ENCODE results near the gene CISTR.

The CISTR gene

DNA sequence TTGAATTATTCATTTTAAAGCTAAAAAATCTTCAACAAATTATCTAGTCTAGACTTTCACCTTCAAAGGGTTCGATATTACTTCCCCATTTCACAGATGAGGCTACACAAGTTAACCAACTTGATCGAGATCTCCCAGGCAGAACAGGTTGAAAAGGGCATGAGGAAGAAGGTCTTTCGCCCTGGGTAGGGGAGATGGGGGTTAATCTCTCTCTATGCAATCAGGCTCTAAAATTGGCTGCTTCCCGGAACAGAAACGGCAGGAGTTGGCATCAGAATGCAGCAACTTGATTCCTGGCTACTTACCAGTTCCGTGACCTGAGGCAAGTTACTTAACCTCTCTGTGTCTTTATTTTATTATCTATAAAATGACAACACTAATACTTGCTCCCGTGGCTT lies 2.4 kb upstream of the CISTR start:
- Histone ChIP-seq H4K8ac (ENCODE audit: low read depth, low read length) (no peak overlapping the region), H2AK5ac (ENCODE audit: low read depth, low read length) (no peak overlapping the region), H2BK5ac (ENCODE audit: low read length) (no peak overlapping the region), H2BK12ac (ENCODE audit: low read length) (no peak overlapping the region), H3K4ac (ENCODE audit: low read length) (no peak overlapping the region), H3K18ac (ENCODE audit: low read length) (no peak overlapping the region), H2BK120ac (ENCODE audit: low read depth, low read length) (no peak overlapping the region), H3K36me3 (replicated peaks in 1 of 2; ENCODE audit: control insufficient read depth in 2 of 2, insufficient read depth in 2 of 2, low read length in 2 of 2) (no peaks in the 10 kb centered on the region), H3K14ac (ENCODE audit: low read length) (no peak overlapping the region), H3K9ac (ENCODE audit: low read depth, low read length, poor library complexity) (no peak overlapping the region), H3K4me1 (ENCODE audit: control insufficient read depth in 2 of 2, insufficient read depth in 1 of 2, low read depth in 1 of 2, low read length in 2 of 2) (peaks cover 16 to 36% of the 10 kb centered on the region in 2 donors), H3K79me1 (ENCODE audit: low read depth, low read length) (no peaks in the 10 kb centered on the region), H2BK15ac (ENCODE audit: low read length) (no peak overlapping the region), H3K4me3 (ENCODE audit: low read length in 2 of 2) (no peak overlapping the region), H2AFZ (ENCODE audit: low read length) (no peak overlapping the region), H3K9me3 (replicated peaks in 1 of 2; ENCODE audit: control insufficient read depth in 2 of 2, insufficient read depth in 1 of 2, low read depth in 1 of 2, low read length in 2 of 2) (no peaks in the 10 kb centered on the region), H4K91ac (ENCODE audit: low read depth, low read length, poor library complexity) (no peak overlapping the region), H3K4me2 (ENCODE audit: insufficient read depth, low read length, poor library complexity, severe bottlenecking) (no peak overlapping the region), H3K27me3 (ENCODE audit: control insufficient read depth in 3 of 3, insufficient read depth in 3 of 3, low read depth in 1 of 3, low read length in 3 of 3) (peaks cover 0 to 85% (median 36%) of the 10 kb centered on the region in 3 experiments), H3K27ac (replicated peaks; ENCODE audit: low read length) (no peak overlapping the region), H3K23ac (ENCODE audit: low read depth, low read length, poor library complexity) (no peak overlapping the region)
- no peak for DNase-seq (ENCODE audit: low spot score)
- no CpG with 5 or more reads among the region's 7 CpGs for WGBS, 2 donors (ENCODE audit: extremely low coverage in 2 of 2, insufficient read length in 2 of 2, insufficient replicate concordance in 1 of 2)

DNA sequence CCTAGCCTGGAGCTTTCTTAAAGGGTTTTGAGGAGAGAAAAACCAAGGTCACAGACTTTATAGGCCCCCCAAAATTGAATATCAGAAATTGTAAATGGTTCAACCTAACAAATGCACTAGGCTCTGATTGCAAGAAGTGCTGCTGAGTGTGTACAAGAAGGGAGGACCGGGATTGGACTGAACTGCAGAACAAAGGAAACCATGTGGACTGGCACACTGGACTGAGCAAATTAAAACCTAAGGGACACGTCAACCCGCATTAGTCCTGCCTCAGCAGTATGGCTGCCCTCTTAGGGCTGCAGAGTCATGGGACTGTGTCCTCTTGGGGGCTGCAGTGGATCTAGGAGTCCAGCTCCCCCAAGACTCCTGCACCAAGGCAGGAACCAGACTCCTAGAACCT lies 842 bp upstream of the CISTR start:
- Histone ChIP-seq H3K27me3 (ENCODE audit: control insufficient read depth in 3 of 3, insufficient read depth in 3 of 3, low read depth in 1 of 3, low read length in 3 of 3) (peaks cover 0 to 84% (median 40%) of the 10 kb centered on the region in 3 experiments), H2BK12ac (ENCODE audit: low read length) (no peak overlapping the region), H3K9ac (ENCODE audit: low read depth, low read length, poor library complexity) (no peak overlapping the region), H3K36me3 (replicated peaks in 1 of 2; ENCODE audit: control insufficient read depth in 2 of 2, insufficient read depth in 2 of 2, low read length in 2 of 2) (no peaks in the 10 kb centered on the region), H4K8ac (ENCODE audit: low read depth, low read length) (no peak overlapping the region), H3K18ac (ENCODE audit: low read length) (no peak overlapping the region), H2BK120ac (ENCODE audit: low read depth, low read length) (no peak overlapping the region), H3K27ac (replicated peaks; ENCODE audit: low read length) (peak overlapping the region; percentile 83), H3K14ac (ENCODE audit: low read length) (no peak overlapping the region), H3K79me1 (ENCODE audit: low read depth, low read length) (no peaks in the 10 kb centered on the region), H3K4me3 (ENCODE audit: low read length in 2 of 2) (no peak overlapping the region), H3K4me1 (ENCODE audit: control insufficient read depth in 2 of 2, insufficient read depth in 1 of 2, low read depth in 1 of 2, low read length in 2 of 2) (peaks cover 27 to 44% of the 10 kb centered on the region in 2 donors), H2BK15ac (ENCODE audit: low read length) (no peak overlapping the region), H3K23ac (ENCODE audit: low read depth, low read length, poor library complexity) (no peak overlapping the region), H4K91ac (ENCODE audit: low read depth, low read length, poor library complexity) (peak overlapping the region; percentile 32), H3K4ac (ENCODE audit: low read length) (no peak overlapping the region), H3K9me3 (replicated peaks in 1 of 2; ENCODE audit: control insufficient read depth in 2 of 2, insufficient read depth in 1 of 2, low read depth in 1 of 2, low read length in 2 of 2) (no peaks in the 10 kb centered on the region), H2AFZ (ENCODE audit: low read length) (no peak overlapping the region), H2AK5ac (ENCODE audit: low read depth, low read length) (peak overlapping the region; percentile 4), H3K4me2 (ENCODE audit: insufficient read depth, low read length, poor library complexity, severe bottlenecking) (no peak overlapping the region), H2BK5ac (ENCODE audit: low read length) (no peak overlapping the region)
- WGBS, 2 donors (ENCODE audit: extremely low coverage in 2 of 2, insufficient read length in 2 of 2, insufficient replicate concordance in 1 of 2), result no CpG with 5 or more reads among the region's 3 CpGs
- DNase-seq (ENCODE audit: low spot score), result no peak

DNA sequence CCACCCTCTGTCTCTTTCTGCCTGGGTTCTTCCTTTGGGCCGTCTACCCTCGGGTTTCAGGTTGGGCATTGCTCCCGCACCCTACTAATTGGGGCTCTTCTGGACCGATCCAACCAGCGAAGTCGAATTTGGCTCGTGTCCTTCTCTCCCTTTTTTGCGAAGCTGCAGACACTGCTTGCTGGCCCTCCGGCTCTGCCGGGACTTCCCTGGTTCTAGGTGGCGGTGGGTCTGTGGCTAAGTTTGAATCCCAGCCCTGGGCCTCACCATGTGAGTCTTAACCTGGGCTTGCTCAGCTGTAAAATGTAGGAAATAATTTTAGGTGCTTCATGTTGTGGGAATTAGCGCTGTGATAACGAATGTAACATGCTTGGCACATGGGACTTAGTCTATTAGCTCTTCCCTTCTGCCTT lies 418 bp upstream of the CISTR start:
- H3K27me3 ChIP-seq (ENCODE audit: control insufficient read depth in 3 of 3, insufficient read depth in 3 of 3, low read depth in 1 of 3, low read length in 3 of 3), result peaks cover 0 to 84% (median 44%) of the 10 kb centered on the region in 3 experiments
- peaks cover 30 to 44% of the 10 kb centered on the region in 2 donors for H3K4me1 ChIP-seq (ENCODE audit: control insufficient read depth in 2 of 2, insufficient read depth in 1 of 2, low read depth in 1 of 2, low read length in 2 of 2)
- H3K23ac ChIP-seq (ENCODE audit: low read depth, low read length, poor library complexity), result no peak overlapping the region

DNA sequence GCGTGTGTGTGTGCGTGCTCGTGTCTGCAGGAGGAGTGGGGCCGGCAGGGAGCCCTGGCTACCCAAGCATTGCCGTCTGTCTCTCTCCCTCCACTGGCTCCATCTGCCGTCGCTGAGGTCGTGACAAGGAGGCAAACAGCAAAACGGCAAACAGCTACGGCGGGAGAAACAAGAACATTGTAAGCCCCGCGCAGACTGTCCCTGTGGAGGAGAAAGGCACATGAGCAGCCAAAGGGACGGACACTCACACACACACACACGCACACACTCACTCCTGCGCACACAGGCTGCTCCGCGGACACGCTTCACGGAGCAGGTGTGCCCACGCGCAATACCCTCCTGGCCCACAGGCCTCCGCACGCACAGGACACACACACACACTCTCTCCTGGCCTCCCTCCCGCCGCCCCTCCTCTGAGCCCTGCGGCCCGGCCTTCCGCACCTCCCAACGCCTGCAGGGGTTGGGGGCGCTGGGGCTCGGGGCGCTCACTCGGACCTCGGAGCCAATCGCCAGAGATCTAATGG lies 905 bp downstream of the CISTR start:
- Histone ChIP-seq H4K8ac (ENCODE audit: low read depth, low read length) (no peak overlapping the region), H2BK12ac (ENCODE audit: low read length) (peak overlapping the region; percentile 78), H2BK15ac (ENCODE audit: low read length) (peak overlapping the region; percentile 68), H3K18ac (ENCODE audit: low read length) (peak overlapping the region; percentile 94), H3K4me3 (ENCODE audit: low read length in 2 of 2) (peak overlapping the region; percentile 48 to 76), H3K4me2 (ENCODE audit: insufficient read depth, low read length, poor library complexity, severe bottlenecking) (peak overlapping the region; percentile 77), H2AK5ac (ENCODE audit: low read depth, low read length) (peak overlapping the region; percentile 16), H3K9me3 (replicated peaks in 1 of 2; ENCODE audit: control insufficient read depth in 2 of 2, insufficient read depth in 1 of 2, low read depth in 1 of 2, low read length in 2 of 2) (no peaks in the 10 kb centered on the region), H2BK5ac (ENCODE audit: low read length) (no peak overlapping the region), H3K27ac (replicated peaks; ENCODE audit: low read length) (peak overlapping the region; percentile 83), H2BK120ac (ENCODE audit: low read depth, low read length) (peak overlapping the region; percentile 57), H4K91ac (ENCODE audit: low read depth, low read length, poor library complexity) (no peak overlapping the region), H3K36me3 (replicated peaks in 1 of 2; ENCODE audit: control insufficient read depth in 2 of 2, insufficient read depth in 2 of 2, low read length in 2 of 2) (no peaks in the 10 kb centered on the region), H3K23ac (ENCODE audit: low read depth, low read length, poor library complexity) (peak overlapping the region; percentile 75), H3K79me1 (ENCODE audit: low read depth, low read length) (no peaks in the 10 kb centered on the region), H3K4me1 (ENCODE audit: control insufficient read depth in 2 of 2, insufficient read depth in 1 of 2, low read depth in 1 of 2, low read length in 2 of 2) (peaks cover 22 to 44% of the 10 kb centered on the region in 2 donors), H2AFZ (ENCODE audit: low read length) (peak overlapping the region; percentile 96), H3K27me3 (ENCODE audit: control insufficient read depth in 3 of 3, insufficient read depth in 3 of 3, low read depth in 1 of 3, low read length in 3 of 3) (peaks cover 0 to 89% (median 46%) of the 10 kb centered on the region in 3 experiments), H3K9ac (ENCODE audit: low read depth, low read length, poor library complexity) (peak overlapping the region; percentile 93), H3K14ac (ENCODE audit: low read length) (peak overlapping the region; percentile 40), H3K4ac (ENCODE audit: low read length) (peak overlapping the region; percentile 85)
- DNase-seq (ENCODE audit: low spot score), result no peak
- no CpG with 5 or more reads among the region's 36 CpGs for WGBS, 2 donors (ENCODE audit: extremely low coverage in 2 of 2, insufficient read length in 2 of 2, insufficient replicate concordance in 1 of 2)

More for the DNA sequence above, 418 bp upstream of the CISTR start:
- Histone ChIP-seq H3K4me2 (ENCODE audit: insufficient read depth, low read length, poor library complexity, severe bottlenecking) (peak overlapping the region; percentile 64), H3K27ac (replicated peaks; ENCODE audit: low read length) (peak overlapping the region; percentile 83), H4K8ac (ENCODE audit: low read depth, low read length) (peak overlapping the region; percentile 88), H3K4me3 (ENCODE audit: low read length in 2 of 2) (peak overlapping the region in 1 of 2 donors; percentile 72), H2BK120ac (ENCODE audit: low read depth, low read length) (peak overlapping the region; percentile 20), H2BK5ac (ENCODE audit: low read length) (peak overlapping the region; percentile 69), H4K91ac (ENCODE audit: low read depth, low read length, poor library complexity) (peak overlapping the region; percentile 34), H3K79me1 (ENCODE audit: low read depth, low read length) (no peaks in the 10 kb centered on the region), H3K4ac (ENCODE audit: low read length) (no peak overlapping the region), H3K18ac (ENCODE audit: low read length) (peak overlapping the region; percentile 91), H2AK5ac (ENCODE audit: low read depth, low read length) (peak overlapping the region; percentile 33), H3K36me3 (replicated peaks in 1 of 2; ENCODE audit: control insufficient read depth in 2 of 2, insufficient read depth in 2 of 2, low read length in 2 of 2) (no peaks in the 10 kb centered on the region), H3K14ac (ENCODE audit: low read length) (peak overlapping the region; percentile 79), H3K9ac (ENCODE audit: low read depth, low read length, poor library complexity) (peak overlapping the region; percentile 73), H2BK12ac (ENCODE audit: low read length) (no peak overlapping the region), H2AFZ (ENCODE audit: low read length) (peak overlapping the region; percentile 96), H2BK15ac (ENCODE audit: low read length) (peak overlapping the region; percentile 68), H3K9me3 (replicated peaks in 1 of 2; ENCODE audit: control insufficient read depth in 2 of 2, insufficient read depth in 1 of 2, low read depth in 1 of 2, low read length in 2 of 2) (no peaks in the 10 kb centered on the region)
- no CpG with 5 or more reads among the region's 13 CpGs for WGBS, 2 donors (ENCODE audit: extremely low coverage in 2 of 2, insufficient read length in 2 of 2, insufficient replicate concordance in 1 of 2)
- DNase-seq (ENCODE audit: low spot score), result no peak

Data from neuronal stem cell (in vitro differentiated cells).